Stimulated activated naive CD8-positive, alpha-beta T cell treated with anti-CD3 and anti-CD28 coated beads, Interleukin-15, Interleukin-2, amounts not matched to agents 100 ng/mL and 50 ng/mL, for 24 hours (primary cell): Measurements from ENCODE around the gene MAN2A1.
A peak's percentile ranks its signal among the peaks of the same experiment; 100 is the strongest.

Experiments
- H3K27ac Mint-ChIP-seq: one replicate; pipeline ENCODE4 v1.8.0; 2021; ENCODE audit warnings: mild to moderate bottlenecking, mixed read lengths
- H3K27me3 Mint-ChIP-seq: one replicate; pipeline ENCODE4 v1.8.0; 2021; ENCODE audit warnings: mixed read lengths
- H3K36me3 Mint-ChIP-seq: one replicate; pipeline ENCODE4 v1.8.0; 2021; ENCODE audit warnings: low read depth, mixed read lengths
- H3K4me1 Mint-ChIP-seq: one replicate; pipeline ENCODE4 v1.8.0; 2021; ENCODE audit warnings: low read depth, mixed read lengths
- H3K4me3 Mint-ChIP-seq: one replicate; pipeline ENCODE4 v1.8.0; 2021; ENCODE audit warnings: mild to moderate bottlenecking, mixed read lengths
- H3K9me3 Mint-ChIP-seq: one replicate; pipeline ENCODE4 v1.8.0; 2021; ENCODE audit warnings: mixed read lengths

Gene MAN2A1

DNA sequence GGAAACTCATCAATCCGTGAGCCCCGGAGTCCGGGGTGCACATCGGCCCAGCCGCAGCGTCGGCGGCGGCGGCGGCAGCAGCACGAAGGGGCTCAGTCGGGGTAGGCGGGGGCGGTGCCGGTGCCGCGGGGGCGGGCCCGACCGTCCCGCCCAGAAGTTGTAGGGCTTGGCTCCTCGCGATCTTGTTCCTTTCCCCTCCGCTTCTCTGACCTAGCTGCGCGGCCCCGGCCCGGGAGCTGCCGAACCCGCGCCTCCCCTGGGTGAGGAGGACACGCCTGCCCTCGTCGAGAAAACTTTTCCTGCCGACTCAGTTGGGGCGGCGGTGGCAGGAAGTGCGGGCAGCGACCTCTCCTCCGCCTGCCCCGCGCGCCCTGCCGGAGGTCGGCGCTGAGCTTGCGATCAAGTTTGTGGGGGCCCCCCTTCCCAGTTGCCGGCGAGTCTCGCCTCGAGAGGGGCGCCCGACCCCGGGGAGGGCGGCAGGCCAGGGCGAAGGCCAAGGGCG is at the start of gene MAN2A1:
Gene MAN2A1 (plus strand): TSS at position 188 of the 502 bp plus-strand sequence. CDS start 491 bp downstream, outside the sequence.
- H3K9me3 Mint-ChIP-seq = no peaks in the 10 kb centered on the region

DNA sequence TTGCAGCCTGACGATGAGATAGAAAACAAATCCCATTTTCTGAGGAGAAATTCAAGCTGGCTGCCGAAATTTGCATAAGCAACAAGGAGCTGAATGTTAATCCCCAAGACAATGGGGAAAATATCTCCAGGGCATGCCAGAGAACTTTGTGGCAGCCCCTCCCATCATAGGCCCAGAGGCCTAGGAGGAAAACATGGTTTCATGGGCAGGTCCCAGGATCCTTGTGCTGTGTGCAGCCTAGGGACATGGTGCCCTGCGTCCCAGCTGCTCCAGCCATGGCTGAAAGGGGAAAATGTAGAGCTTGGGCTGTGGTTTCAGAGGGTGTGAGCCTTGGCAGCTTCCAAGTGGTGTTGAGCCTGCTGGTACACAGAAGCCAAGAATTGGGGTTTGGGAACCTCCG is 48.8 kb upstream of the MAN2A1 start:
- Mint-ChIP-seq H3K4me3 (no peak overlapping the region), H3K4me1 (no peaks in the 10 kb centered on the region), H3K9me3 (no peaks in the 10 kb centered on the region), H3K36me3 (no peaks in the 10 kb centered on the region), H3K27me3 (no peaks in the 10 kb centered on the region), H3K27ac (no peak overlapping the region)

More for the DNA sequence above, at the start of gene MAN2A1:
- Mint-ChIP-seq H3K36me3 (peaks cover 18% of the 10 kb centered on the region), H3K27me3 (no peaks in the 10 kb centered on the region), H3K4me3 (peak within 1 kb of the TSS; percentile 88), H3K4me1 (peaks cover 46% of the 10 kb centered on the region), H3K27ac (peak within 1 kb of the TSS; percentile 93)

DNA sequence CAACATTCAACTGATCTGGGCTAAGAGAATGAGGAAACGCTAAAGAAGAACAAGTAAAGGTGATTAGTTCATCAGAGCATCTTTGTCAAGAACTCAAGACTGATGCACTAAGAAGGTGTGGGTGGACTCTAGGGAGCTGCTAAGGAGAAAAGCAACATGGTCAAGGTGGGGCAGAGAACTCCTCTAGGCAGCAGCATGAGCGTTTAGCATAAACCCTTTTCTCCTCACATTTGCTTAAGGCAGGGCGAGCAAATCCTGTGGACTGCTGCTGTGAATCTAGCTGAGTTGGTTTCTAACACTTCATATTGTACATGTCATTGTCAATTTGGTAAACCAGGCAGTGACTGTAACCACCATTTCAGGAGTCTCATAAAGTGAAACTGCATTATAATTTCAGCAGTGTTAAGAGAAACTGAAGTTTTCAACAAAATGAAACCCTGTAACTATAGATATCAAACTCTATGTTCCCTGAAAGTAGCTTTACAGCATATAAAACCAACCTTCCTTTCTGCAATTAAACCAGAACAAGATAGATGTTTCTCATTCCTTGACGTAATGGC is 45.9 kb upstream of the MAN2A1 start:
- Mint-ChIP-seq H3K4me3 (no peak overlapping the region), H3K4me1 (no peaks in the 10 kb centered on the region), H3K27me3 (no peaks in the 10 kb centered on the region), H3K27ac (no peak overlapping the region), H3K9me3 (no peaks in the 10 kb centered on the region), H3K36me3 (no peaks in the 10 kb centered on the region)

DNA sequence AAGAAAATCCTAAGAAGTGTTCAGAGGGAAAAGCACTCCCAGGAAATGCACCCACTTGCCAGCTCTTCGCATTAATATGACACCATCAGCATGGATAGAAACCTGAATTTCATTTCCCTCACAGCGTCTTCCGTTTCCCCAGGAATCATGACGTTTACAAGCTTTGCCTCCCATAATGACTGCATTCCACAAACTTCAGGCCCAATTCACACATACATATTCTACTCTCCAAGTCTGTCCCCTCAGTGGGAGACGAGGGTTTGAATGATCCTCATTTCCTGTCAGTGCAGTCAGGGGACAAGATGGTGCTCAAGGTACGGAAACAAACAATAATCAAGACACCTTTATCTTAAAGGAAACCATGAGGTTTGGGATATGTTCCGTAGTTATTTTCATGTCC is 44.9 kb upstream of the MAN2A1 start:
- no peak overlapping the region for H3K27ac Mint-ChIP-seq
- H3K9me3 Mint-ChIP-seq = no peaks in the 10 kb centered on the region
- H3K4me1 Mint-ChIP-seq = no peaks in the 10 kb centered on the region
- no peaks in the 10 kb centered on the region for H3K36me3 Mint-ChIP-seq
- H3K4me3 Mint-ChIP-seq = no peak overlapping the region
- H3K27me3 Mint-ChIP-seq = no peaks in the 10 kb centered on the region

DNA sequence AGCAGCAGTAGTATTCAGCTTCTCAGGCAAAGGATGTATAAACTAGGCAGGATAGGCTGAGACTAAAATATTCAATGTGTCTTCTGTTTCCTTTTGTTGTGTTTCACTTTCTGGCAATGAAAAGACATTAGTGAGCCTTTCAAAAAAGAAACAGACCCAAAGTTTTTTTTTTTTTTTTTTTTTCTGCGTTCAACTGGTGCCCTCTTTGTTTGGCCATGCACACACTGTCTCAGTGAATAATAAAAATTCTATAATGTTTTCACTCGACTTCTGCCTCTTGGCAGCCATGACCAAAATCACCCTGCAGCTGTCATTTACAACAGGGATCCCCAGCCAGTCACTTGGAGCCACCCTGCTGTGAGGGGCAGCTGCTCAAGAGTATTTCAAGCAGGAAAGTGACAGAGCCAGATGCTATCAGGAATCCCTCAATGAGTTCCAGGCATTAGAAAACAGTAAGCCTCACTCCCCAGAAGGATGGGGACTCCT is 44.0 kb upstream of the MAN2A1 start:
- H3K27ac Mint-ChIP-seq = no peak overlapping the region
- H3K4me3 Mint-ChIP-seq = no peak overlapping the region
- H3K27me3 Mint-ChIP-seq = no peaks in the 10 kb centered on the region
- no peaks in the 10 kb centered on the region for H3K4me1 Mint-ChIP-seq
- H3K36me3 Mint-ChIP-seq = no peaks in the 10 kb centered on the region
- H3K9me3 Mint-ChIP-seq = no peaks in the 10 kb centered on the region

DNA sequence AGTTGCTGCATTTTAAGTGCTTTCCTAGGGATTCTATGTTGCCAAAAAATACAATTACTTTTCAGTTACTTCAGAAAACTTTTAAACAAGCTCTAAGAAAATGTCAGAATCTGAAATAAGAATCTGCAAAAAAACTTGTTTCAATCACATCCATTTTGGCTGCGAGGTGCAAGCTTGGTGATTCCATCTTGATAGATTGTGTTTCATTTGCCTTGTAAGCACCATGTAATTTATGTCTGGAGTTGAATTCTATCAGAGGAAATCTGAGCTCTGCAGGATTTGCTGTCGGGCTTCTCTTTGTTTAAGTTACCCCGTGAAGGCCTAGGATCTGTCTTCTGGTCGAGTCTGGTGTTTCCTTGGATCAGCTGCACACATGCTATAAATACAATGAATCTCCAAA is 40.4 kb upstream of the MAN2A1 start:
- peaks cover 7% of the 10 kb centered on the region for H3K4me1 Mint-ChIP-seq
- peaks cover 3% of the 10 kb centered on the region for H3K27me3 Mint-ChIP-seq
- H3K4me3 Mint-ChIP-seq = no peak overlapping the region
- no peaks in the 10 kb centered on the region for H3K36me3 Mint-ChIP-seq
- H3K27ac Mint-ChIP-seq = no peak overlapping the region
- H3K9me3 Mint-ChIP-seq = no peaks in the 10 kb centered on the region

DNA sequence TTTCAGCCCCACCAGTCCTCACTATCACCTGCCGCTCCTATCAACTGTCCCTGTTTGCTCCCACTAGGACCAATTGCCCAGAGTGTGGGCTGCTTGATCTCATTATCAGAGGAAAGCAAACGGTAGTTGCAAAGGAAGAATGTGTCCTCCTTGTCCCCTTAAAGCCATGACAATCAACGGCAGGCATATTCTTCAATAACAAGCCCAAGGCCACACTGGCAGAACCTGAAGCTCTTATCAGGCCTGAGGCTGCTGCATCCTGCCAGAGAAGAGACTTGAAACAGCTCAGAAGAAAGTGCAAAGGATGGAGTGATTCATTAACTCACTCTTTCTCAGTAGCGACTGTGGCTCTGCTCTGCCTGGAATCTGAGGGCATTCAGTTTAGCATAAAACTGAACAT is 39.2 kb upstream of the MAN2A1 start:
- Mint-ChIP-seq H3K4me1 (peaks cover 19% of the 10 kb centered on the region), H3K9me3 (no peaks in the 10 kb centered on the region), H3K27ac (no peak overlapping the region), H3K27me3 (peaks cover 3% of the 10 kb centered on the region), H3K36me3 (no peaks in the 10 kb centered on the region), H3K4me3 (no peak overlapping the region)

DNA sequence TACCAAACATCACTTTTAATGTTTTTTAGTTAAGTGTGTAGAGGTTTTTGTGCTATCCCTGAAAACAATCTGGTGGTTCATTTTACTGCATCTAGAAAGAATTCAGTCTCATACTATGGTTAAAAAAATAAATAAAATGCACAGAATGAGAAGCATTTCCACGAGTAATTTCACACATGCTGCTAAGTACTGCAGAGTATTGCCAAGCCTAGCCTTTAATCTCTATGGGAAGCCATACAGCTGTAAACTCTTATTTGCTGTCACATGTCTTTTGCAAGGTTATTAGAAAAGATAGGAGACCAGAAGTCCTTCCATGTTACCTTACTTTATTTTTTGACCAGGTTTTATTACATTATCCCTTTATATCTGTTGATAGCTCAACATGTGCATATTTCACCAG is 37.6 kb upstream of the MAN2A1 start:
- Mint-ChIP-seq H3K27ac (no peak overlapping the region), H3K27me3 (peaks cover 3% of the 10 kb centered on the region), H3K36me3 (no peaks in the 10 kb centered on the region), H3K4me3 (no peak overlapping the region), H3K4me1 (peaks cover 35% of the 10 kb centered on the region), H3K9me3 (no peaks in the 10 kb centered on the region)

DNA sequence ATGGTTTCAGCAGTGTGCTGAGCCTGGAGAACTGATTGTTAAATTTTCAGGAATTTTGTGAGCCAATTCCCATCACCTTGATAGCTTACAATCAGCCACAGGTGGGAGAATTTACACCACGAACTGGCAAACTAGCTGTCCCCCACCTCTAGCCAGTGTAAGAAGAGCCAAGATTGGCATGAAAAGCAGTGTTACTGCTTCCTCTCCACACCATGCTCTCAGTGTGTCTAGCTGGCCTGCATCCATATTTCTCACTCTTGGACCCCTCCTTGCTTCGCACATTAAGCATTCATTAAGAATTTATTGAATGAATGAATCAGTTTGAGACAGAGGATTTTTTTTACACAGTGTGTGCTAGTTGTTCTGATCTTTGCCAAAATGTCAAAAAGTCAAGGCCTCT is 36.7 kb upstream of the MAN2A1 start:
- Mint-ChIP-seq H3K4me3 (no peak overlapping the region), H3K9me3 (no peaks in the 10 kb centered on the region)

DNA sequence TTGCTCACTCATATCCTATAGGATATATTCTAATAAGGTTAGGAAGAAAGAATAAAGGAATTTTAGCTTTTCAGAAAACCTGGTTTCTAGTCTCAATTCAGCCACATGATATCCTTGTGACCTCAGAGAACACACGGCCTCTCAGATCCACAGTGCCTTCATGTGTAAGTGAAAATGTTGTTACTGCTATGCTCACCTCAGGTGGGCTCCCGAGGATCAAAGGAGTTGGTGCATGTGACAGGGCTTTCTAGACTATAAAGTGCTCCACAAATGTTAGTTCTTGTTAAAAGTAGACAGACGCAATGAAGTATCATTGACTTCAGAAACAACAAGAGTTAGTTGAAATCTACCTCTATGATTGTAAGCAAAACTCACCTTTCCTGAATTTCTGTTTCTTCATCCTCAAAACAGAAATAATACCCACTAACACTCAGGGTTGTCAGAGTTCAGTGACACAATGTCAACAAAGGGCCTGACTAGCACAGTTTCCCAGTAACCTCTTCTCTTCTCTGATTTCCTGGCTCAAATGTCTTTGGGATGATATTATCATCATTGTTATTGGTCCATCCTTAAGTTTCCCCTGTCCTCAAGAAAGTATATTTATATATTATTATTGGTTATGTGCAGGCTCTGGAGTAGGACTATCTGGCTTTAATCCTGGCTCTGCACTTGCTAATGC is 36.0 kb upstream of the MAN2A1 start:
- H3K36me3 Mint-ChIP-seq = no peaks in the 10 kb centered on the region

More for the DNA sequence above, 36.7 kb upstream of the MAN2A1 start:
- Mint-ChIP-seq H3K27ac (no peak overlapping the region), H3K36me3 (no peaks in the 10 kb centered on the region), H3K4me1 (peaks cover 39% of the 10 kb centered on the region), H3K27me3 (peaks cover 5% of the 10 kb centered on the region)

DNA sequence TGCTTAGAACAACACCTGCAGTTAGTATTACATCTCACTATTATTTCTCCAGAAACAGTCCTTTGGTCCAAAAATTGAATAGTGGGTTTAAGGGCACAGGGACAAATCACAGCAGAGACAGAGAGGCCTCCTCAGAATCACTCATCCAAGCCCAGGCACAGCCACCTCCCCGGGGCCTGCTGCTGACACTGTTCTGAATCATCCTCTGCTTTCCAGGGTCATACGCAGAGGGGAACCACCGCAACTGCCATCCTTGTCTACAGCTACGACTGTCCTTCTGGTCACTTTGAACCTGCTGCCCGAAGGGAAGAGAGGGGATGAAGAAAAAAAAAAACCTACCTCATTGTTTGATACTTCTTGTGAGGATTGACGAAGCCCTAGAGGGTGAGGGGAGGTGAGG is 35.3 kb upstream of the MAN2A1 start:
- Mint-ChIP-seq H3K36me3 (no peaks in the 10 kb centered on the region), H3K27ac (peak overlapping the region; percentile 81), H3K9me3 (no peaks in the 10 kb centered on the region), H3K27me3 (peaks cover 13% of the 10 kb centered on the region), H3K4me1 (peaks cover 39% of the 10 kb centered on the region), H3K4me3 (no peak overlapping the region)

More for the DNA sequence above, 36.0 kb upstream of the MAN2A1 start:
- H3K27me3 Mint-ChIP-seq = peaks cover 10% of the 10 kb centered on the region
- H3K4me1 Mint-ChIP-seq = peaks cover 39% of the 10 kb centered on the region
- H3K27ac Mint-ChIP-seq = no peak overlapping the region
- no peaks in the 10 kb centered on the region for H3K9me3 Mint-ChIP-seq
- H3K4me3 Mint-ChIP-seq = no peak overlapping the region

DNA sequence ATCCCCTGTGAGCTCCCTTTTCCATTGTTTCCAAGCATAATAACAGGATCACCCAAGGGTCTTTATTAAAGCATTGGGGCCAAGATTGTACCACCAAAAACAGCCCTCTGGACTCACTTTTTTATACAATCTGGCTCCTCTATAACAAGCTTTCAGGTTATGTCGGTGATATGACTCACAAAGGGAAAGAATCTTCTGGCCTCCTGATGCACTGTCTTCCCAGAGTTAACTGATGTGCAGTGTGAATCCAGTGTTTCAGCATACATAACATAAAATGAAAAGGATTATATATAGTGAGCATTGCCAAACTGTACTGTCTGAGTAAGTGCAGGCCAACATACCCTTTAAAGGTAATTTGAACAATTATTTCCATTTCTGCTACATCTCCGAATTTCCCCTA is 33.9 kb upstream of the MAN2A1 start:
- Mint-ChIP-seq H3K4me1 (peaks cover 39% of the 10 kb centered on the region), H3K36me3 (no peaks in the 10 kb centered on the region), H3K27ac (peak overlapping the region; percentile 78), H3K4me3 (peak overlapping the region; percentile 15), H3K27me3 (peaks cover 13% of the 10 kb centered on the region), H3K9me3 (no peaks in the 10 kb centered on the region)

DNA sequence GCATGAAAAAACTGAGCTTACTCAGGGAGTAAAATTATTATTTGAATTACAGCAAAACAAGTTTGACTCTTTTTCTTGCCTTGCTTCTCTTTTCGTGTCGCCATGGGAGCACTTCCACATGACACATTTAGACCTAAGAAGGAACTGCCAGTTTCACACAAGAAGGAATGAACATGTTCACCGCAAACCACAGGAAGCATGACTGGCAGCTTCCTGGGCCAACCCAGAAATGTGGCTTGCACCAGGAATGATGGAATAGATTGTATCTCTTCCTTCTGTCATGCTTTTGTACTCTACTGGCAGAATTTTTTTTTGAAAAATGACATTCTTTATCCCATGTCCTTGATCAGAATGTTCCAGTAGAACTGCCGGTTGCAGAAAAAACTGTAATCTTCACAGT is 32.9 kb upstream of the MAN2A1 start:
- Mint-ChIP-seq H3K4me1 (peaks cover 39% of the 10 kb centered on the region), H3K9me3 (no peaks in the 10 kb centered on the region), H3K27me3 (peaks cover 13% of the 10 kb centered on the region), H3K4me3 (peak overlapping the region; percentile 54), H3K27ac (peak overlapping the region; percentile 78), H3K36me3 (no peaks in the 10 kb centered on the region)

DNA sequence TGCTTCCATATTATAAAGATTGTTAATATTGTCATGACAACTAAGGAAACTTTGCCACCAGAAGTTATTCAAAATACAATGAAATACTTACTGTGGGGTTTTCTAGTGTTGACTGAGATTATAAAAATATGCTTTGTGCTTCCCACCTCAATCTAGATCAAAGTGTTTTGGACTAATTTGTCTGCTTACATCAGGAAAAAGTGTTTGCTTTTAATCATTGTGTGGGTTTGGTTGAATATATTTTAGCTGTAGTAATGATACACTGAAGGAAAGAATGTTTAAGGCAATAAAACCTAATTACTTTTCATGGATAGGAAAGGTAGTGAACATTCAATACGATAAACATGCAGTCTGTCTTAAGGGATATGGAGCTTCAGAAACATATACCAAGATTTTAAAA is 29.8 kb upstream of the MAN2A1 start:
- H3K36me3 Mint-ChIP-seq = no peaks in the 10 kb centered on the region
- H3K27ac Mint-ChIP-seq = no peak overlapping the region
- H3K4me1 Mint-ChIP-seq = peaks cover 26% of the 10 kb centered on the region
- no peaks in the 10 kb centered on the region for H3K9me3 Mint-ChIP-seq
- H3K27me3 Mint-ChIP-seq = peaks cover 10% of the 10 kb centered on the region
- no peak overlapping the region for H3K4me3 Mint-ChIP-seq

DNA sequence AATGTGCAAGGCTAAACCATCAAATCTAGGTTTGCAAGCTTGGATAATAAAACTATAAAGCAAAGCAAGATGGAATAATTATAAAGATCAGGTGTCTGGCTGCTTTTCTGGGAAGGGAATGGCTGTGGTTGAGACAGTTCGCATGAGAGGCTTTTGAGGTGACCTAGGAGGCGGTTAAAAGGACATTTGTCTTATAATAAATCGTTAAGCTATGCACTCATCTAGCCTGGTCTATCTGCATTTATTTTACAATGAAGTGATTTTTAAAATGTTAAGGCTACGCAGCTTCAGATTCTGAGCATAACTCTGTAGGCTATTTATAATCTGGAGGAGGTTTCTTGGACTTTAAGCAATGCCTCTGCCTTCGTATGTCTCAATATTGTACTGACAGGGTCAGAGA is 29.4 kb upstream of the MAN2A1 start:
- Mint-ChIP-seq H3K36me3 (no peaks in the 10 kb centered on the region), H3K27ac (no peak overlapping the region), H3K4me1 (peaks cover 22% of the 10 kb centered on the region), H3K9me3 (no peaks in the 10 kb centered on the region), H3K27me3 (peaks cover 10% of the 10 kb centered on the region), H3K4me3 (no peak overlapping the region)
